Stimulated activated CD4-positive, alpha-beta T cell treated with anti-CD3 and anti-CD28 coated beads, Interleukin-12 subunit alpha, Interleukin-12 subunit beta, amount 100 ng/mL, for 48 hours (primary cell): ENCODE measurements around the gene WIPF2.

Experiments used
- DNase-seq, 3 donors: peaks; one replicate each; pipeline ENCODE4 v3.0.0-alpha.2; 2020; ENCODE audit warnings: low read depth in 2 of 3, low spot score in 1 of 3

WIPF2 gene

DNA sequence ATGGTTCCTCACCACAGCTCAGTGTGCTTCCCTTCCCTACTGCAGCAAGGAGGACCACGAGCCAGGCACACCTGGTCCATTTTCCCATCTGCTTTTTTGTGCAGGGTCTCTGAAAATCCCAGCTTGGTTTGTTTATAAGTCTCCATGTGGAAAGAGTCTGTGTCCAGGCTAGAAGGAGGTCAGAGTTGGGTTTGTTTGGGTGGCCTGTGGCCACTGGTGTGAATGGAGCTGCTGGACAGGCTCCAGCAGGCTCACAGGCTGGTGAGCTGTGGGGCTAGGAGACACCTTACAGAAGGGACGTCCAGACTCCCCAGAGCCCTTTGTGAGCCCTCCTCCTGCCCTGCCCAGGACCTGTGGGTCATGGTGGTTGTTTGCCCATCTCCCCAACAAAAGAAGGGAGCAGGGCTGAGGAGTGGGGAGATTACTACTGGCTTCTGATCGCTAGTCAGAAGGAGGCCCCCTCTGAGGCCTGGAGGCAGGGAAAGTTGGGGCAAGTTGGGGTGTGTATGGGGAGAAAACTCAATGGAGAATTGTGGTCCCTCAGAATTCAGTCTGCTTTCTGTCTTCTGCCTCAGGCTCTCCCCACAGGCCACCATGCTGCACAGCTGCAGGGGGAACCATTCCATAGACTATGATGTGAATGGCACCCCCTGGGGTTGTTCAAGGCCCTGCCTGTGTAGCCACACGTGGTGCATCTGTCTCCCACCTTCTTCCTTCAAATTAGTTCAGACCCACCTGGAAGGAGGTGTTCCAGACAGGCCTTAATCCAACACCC is 94.0 kb downstream of the WIPF2 start:
- DNase-seq, result no peak

DNA sequence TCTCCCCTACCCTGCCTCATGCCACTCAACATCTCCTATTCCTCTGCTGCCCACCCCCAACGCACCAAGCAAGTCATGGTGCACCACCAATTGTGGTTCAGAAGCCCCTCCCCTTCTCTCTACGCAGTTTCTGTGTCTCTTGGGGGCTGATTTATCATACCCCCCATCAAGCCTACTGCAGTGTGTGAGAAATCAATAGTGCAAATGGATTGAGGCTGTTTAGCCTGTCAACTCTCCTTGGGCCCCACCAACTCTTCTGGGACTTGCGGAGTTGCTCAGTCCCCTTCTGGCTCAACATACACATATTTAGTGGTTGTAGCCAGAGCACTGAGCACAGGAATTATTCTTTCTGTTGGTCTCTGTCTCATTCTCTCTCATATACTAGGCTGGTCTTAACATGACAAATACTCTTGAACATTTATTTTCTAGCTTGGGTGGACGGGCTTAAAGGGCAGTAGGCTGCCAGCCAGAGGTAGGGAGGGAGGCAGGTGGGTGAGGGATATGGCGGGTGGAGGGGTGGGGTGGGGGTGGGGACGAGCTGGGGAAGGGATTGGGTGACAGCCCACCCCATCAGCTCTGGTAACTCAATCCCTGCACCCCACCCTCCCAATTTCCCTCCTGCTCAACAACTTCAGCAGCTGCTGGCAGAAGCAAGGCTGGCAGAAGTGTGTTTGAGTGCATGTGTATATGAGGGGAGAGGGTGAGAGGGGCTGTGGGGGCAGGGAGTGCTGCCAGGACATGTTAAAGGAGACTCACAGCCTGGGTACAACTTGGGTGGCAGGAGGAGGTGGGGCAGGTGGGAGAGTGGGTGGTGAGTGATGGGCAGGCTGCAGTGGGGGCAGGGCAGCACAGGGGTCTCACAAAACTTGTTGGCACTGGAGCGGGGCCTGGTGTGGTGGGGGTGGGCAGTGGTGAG is 94.8 kb downstream of the WIPF2 start:
- DNase-seq, result no peak

GRCh38 chr17:40314584-40314956 is 95.5 kb downstream of the WIPF2 start:
- DNase-seq, result peak; percentile 69 to 81 (median 80)

DNA sequence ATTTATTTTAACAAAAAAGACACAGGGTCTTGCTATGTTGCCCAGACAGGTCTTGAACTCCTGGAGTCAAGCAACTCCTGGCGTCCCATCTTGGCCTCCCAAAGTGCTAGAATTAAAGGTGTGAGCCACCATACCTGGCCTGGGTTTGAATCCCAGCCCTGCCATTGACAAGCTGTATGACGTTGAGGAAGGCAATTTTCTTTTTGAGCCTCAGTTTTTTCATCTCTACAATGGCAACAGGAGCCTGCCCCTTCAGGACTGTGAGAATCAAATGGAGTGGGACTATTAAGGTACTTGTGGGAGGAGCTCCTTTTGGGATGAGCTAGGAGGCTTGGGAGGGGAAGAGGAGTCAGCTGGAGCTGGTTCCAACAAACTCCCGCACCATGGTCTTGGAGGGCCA is 96.1 kb downstream of the WIPF2 start:
- DNase-seq, result no peak

DNA sequence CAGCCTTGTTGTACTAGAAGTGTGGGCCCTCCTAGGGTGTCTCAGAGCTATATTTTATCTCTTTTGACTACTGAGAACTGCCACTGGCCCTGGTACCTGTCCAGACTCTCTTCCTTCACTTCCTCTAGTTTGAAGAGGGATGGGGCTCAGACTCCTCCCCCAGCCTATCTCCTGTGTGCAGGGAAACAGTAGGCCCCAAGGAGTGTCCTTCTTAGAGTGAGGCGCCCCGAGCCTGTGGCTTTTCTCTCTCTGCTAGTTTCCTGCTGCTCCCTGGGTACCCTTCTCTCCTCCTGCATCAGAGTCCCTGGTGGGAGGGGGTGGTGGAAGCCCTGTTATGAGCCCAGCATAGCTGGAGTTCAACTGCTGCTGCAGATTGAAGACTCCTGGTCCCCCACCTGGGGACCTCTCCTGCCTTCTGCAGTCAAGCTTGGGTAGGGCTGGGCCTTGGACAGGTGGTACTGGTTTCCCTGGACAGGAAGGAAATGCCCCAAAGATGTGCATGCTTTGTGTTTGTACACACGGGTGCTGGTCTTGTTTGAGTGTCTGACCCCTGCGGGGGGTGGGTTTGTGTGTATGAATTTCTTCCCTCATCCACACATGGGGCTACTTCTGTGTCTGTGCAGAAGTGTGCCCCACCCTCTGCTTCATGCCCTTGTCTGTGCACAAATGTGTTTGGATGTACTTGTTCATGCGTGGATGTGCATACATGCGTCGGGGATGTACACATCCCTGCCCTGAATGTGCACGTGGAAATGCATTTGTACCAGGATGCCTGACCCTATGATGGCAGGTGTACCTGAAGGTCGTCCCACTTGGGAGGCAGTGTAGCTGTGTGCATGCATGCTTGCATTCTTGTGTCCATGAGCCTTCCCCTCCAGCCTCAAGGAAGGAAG is 96.8 kb downstream of the WIPF2 start:
- DNase-seq, result no peak

DNA sequence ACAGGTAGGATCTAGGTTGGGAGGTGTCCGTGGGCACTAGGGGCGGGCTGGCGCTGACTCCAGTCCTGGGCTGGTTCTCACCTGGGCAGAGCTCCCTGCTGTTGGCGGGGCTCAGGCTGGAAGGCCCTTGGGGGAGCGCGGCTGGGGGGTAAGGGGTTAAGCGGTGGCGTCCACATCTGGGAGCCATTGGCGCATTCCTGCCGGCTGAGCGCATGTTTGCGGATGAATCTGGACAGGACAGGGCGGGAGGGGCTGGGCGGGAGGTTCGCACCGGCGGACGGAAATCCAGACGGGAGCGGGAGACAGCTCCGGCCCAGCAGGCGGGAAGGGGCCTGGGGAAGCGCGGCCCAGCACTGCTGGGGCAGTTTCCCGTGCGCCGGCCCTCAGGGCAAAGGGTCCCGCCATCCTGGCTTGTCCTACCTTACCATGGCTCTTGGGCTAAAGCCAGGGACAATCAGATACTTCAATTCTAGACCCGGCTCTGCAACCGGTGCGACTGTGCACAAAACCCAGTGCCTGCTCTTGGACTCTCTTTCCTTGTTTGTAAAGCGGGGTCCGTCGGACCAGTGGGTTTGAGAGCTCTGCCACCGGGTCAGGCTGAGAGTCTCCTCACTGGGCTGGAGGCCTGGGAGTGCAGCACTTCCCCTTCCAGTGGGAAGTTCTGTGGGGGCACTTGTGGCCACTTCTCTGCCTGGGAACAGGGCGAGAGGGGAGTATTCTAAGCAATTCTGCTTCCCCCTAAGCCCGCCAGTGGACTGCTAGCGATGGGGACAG is 97.7 kb downstream of the WIPF2 start:
- DNase-seq, result no peak

DNA sequence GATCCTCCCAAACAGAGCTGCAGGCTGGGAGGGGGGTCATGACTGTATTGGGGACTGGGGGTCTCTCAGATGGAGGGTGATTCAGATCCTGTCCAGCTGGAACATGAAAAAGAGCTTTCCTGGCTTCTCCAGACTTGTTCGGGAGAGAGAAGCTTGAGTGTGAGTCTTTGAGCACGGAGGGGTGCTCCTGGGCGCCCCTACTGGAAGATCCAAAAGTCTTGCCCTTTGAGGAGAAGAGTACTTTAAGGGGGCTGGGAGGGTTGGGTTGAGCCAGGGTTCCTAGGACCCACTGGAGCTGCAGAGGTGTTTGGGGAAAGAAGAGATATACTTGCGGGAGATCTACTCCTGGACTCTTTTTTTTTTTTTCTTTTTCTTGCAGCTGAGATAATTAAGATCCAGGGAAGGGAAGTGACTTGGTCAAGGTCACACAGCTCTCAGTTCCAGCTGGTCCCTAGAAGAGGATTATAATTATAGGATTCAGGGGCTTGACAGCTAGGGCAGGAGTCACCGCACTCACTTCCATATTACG is 98.3 kb downstream of the WIPF2 start:
- DNase-seq, result no peak

GRCh38 chr17:40317880-40318829 is 99.1 kb downstream of the WIPF2 start:
- DNase-seq, result peak; percentile 84 to 94 (median 90)

- DNase-seq, result no peak
Observed at GRCh38 chr17:40318830-40319391, 99.8 kb downstream of the WIPF2 start.

DNA sequence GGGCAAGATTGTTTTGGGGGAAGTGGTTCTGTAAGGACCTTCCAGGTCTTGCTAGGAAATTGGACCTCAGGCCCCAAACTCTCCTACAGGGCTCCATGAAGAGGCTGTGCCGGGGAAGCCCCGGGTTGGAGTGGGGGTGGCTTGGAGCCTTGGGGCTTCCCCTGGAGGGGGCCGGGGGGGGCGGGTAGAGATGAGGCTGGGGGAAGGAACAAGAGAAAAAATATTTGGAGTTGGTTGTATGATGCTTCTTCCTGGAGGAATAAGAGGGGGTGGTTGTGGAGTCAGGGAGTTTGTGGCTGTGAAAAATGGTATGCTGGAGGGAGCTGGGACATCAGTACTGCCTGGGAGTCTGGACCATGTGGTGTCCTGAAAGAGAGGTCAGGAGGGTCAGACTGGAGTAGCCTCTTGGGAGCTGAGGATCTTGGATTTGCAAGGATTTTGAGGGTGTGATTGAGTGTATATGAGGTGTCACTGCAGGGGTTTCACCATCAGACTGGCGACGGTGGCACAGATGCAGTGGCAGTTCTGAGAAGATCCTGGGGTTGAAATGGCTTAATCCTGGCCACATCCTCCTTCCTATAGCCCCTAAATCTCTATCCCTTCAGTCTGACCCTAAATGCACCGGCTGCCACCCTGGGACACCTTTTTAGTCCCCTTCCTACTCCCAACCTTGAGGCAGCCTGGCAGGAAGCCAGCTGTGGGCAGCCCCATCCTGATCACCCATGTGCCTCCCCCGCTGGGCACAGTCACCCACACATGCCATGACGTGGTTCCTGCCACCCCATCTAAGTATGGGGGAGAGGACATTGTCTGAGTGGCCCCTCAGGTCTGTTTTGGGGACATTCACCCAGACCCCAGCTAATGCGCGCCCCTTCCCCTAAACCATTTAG is 100.8 kb downstream of the WIPF2 start:
- peak in 1 of 3 donors; percentile 47 for DNase-seq

- no peak for DNase-seq
Observed at GRCh38 chr17:40320756-40321523, 101.8 kb downstream of the WIPF2 start.

GRCh38 chr17:40321524-40321929 is 102.4 kb downstream of the WIPF2 start:
- no peak for DNase-seq

GRCh38 chr17:40321961-40322357 is 102.9 kb downstream of the WIPF2 start:
- DNase-seq, result no peak

- DNase-seq, result peak; percentile 68 to 74 (median 72)
Observed at GRCh38 chr17:40322358-40323315, 103.5 kb downstream of the WIPF2 start.

DNA sequence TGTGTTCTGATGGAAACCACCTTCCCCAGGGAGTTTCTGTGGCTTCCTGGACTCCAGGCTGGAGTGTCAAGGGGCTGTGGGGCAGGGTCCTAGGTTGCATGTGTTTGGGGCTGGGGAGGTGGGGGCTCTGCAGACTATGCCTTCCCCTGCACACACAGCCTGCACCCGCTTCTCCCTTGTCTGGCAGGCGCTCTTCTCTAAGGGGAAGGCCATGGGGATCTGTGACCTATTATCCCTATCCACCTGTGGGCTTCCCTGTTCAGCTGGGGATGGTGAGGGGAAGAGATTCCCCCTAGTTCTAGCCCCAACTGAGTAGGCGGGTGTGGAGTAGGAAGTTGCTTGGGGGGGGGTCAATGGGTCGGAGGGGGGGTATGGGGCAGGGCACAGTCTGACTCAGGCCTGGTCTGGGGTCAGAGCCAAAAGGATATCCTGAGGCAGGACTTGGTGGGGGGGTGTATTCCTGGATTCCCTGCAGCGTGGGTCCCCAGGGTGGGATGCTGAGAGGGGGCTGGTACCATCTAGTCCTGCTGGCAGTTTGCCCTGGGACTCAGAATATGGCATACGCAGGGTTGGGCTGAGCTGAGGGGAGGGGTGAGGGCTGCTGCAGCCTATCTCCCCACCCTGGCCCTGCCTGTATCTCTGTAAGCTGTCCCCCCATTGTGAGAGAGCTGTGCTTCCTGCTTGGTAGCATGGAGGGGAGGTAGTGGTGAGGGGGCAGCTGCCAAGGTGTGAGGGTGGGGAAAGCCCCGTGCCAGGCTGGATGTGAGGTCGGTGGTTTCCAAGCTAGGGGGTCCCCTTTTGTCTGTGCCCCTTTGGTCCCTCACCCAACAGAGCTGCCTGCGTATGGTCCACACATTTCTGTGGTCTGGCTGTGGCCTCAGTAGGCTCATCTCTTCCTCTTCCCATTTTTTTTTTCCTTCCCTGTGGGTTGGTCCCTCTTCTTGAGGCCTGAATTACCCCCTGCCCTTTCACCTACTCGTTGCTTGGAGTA is 104.6 kb downstream of the WIPF2 start:
- no peak for DNase-seq
